Measurements from ENCODE around the gene RPS23. TPM values are rescaled to one million over a fixed set of nuclear protein-coding genes. Genes with fewer than 3 reads are reported as not detected.

Gene RPS23
- total RNA-seq = 1,000 to 10,000 TPM; 2,255 to 4,084 (median 2,405) TPM

DNA sequence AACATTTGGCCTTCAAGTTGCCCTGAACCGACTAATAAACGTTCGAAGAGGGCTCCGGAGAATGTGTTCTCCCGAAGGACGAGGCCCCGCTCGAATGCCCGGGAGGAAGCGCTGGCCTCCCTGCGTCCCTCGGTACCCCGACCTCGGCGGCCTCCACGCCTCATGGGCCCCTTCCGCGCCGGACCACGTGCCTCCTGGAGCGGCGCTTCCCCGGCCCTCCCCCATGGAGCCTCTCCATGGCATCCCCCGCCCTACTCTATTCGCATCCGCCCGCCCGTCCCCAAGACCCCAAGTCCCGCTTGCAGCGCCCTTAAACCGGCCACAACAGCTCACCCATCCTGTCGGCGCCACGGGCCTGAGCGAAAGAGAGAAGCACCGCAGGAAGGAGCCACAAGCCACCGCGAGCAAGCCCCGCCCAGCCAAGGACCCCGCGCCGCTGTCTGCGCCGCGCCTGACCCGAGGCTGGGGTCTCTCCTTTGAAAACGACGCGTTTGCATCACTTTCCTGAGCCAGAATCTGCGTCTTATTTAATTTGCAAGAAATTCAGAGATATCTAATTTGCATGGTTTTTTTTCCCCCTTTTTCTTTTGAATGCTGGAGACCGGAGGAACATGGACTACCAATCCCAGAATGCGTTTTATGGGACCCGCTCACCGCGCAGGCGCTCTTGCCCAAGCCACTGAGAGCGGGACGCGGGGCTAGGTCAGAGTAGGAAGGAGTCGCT lies at the start of gene RPS23:
Gene RPS23, minus strand, starts transcription at position 368 of the 724 bp plus-strand sequence. Its CDS starts 31 bp downstream, at position 337.
- TF ChIP-seq, protein P1, sequence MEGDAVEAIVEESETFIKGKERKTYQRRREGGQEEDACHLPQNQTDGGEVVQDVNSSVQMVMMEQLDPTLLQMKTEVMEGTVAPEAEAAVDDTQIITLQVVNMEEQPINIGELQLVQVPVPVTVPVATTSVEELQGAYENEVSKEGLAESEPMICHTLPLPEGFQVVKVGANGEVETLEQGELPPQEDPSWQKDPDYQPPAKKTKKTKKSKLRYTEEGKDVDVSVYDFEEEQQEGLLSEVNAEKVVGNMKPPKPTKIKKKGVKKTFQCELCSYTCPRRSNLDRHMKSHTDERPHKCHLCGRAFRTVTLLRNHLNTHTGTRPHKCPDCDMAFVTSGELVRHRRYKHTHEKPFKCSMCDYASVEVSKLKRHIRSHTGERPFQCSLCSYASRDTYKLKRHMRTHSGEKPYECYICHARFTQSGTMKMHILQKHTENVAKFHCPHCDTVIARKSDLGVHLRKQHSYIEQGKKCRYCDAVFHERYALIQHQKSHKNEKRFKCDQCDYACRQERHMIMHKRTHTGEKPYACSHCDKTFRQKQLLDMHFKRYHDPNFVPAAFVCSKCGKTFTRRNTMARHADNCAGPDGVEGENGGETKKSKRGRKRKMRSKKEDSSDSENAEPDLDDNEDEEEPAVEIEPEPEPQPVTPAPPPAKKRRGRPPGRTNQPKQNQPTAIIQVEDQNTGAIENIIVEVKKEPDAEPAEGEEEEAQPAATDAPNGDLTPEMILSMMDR (IDR thresholded peaks at IDR 0.05) = peak in 2 of 4 experiments; percentile 10 to 28
- TF ChIP-seq POLR2A (IDR thresholded peaks at IDR 0.05) = peak; percentile 28 to 56
- Histone ChIP-seq H3K9me3 (no peaks in the 10 kb centered on the region), H3K4me3 (peak within 1 kb of the TSS; percentile 80 to 87), H3K4me1 (no peaks in the 10 kb centered on the region), H3K27ac (peak within 1 kb of the TSS; percentile 84 to 90), H3K27me3 (no peaks in the 10 kb centered on the region), H3K36me3 (no peaks in the 10 kb centered on the region)
- intact Hi-C loops (cut with DNase I; ENCODE audit: low total_unique reads) = no loop called here
- DNase-seq = peak; percentile 88 to 89

- no peaks in the 10 kb centered on the region for H3K9me3 ChIP-seq
- no peaks in the 10 kb centered on the region for H3K27me3 ChIP-seq
- no peak overlapping the region for H3K4me3 ChIP-seq
- TF ChIP-seq, protein P1 (IDR thresholded peaks at IDR 0.05) = no peak
- no peak for TF ChIP-seq POLR2A (IDR thresholded peaks at IDR 0.05)
- DNase-seq = no peak
- no peaks in the 10 kb centered on the region for H3K36me3 ChIP-seq
- no peaks in the 10 kb centered on the region for H3K4me1 ChIP-seq
- no peak overlapping the region for H3K27ac ChIP-seq
- intact Hi-C loops (cut with DNase I; ENCODE audit: low total_unique reads) = no loop called here
These were observed 49.8 kb upstream of the RPS23 start for GRCh38 chr5:82327941-82328340.

- H3K27ac ChIP-seq = no peak overlapping the region
- no peaks in the 10 kb centered on the region for H3K36me3 ChIP-seq
- H3K4me1 ChIP-seq = no peaks in the 10 kb centered on the region
- H3K4me3 ChIP-seq = no peak overlapping the region
- H3K9me3 ChIP-seq = no peaks in the 10 kb centered on the region
- intact Hi-C loops (cut with DNase I; ENCODE audit: low total_unique reads) = no loop called here
- TF ChIP-seq, protein P1 (IDR thresholded peaks at IDR 0.05) = no peak
- TF ChIP-seq POLR2A (IDR thresholded peaks at IDR 0.05) = no peak
- no peaks in the 10 kb centered on the region for H3K27me3 ChIP-seq
- DNase-seq = no peak
These were observed 47.8 kb upstream of the RPS23 start for GRCh38 chr5:82325996-82326395.

DNA sequence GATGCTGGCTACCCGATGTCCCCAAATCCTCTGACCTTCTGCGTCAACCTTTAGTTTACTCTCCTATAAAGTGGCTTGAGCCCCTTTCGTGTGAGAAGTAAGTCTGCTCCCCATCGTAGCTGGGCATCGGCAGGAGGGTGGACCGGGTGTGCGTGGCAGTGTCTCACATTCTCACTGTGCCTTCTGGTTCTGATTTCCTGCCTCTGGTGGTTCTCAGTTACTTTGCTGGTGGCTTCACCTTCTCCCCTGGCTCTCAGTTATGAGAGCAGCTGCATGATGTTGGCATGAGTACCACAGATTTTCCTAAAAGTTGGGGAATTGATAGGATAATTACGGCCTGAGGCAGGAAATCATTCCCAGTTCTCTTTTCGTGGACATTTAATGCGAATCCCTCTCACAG lies 47.0 kb upstream of the RPS23 start:
- Histone ChIP-seq H3K9me3 (no peaks in the 10 kb centered on the region), H3K27ac (no peak overlapping the region), H3K4me1 (no peaks in the 10 kb centered on the region), H3K27me3 (no peaks in the 10 kb centered on the region), H3K36me3 (no peaks in the 10 kb centered on the region), H3K4me3 (no peak overlapping the region)
- DNase-seq = no peak
- intact Hi-C loops (cut with DNase I; ENCODE audit: low total_unique reads) = no loop called here
- TF ChIP-seq POLR2A (IDR thresholded peaks at IDR 0.05) = no peak
- TF ChIP-seq, protein P1 (IDR thresholded peaks at IDR 0.05) = no peak

DNA sequence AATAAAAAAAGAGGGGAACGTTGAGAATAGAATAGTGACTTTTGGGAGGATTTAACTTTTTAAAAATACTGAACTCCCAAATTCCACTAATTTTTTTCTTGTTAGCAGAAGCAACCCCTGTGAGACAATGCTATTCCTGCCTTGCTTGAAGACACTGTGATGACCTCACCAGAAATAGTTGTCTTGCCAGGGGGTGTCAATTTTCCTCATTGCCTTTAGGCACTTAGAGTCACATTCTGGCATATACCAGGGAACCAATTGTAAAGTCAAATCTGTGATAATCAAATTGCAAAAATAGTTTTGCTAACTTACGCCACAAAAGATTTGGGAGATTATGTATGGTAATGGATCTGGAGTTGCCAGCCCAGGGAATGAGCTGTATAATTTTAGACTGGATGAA lies 42.8 kb upstream of the RPS23 start:
- no peaks in the 10 kb centered on the region for H3K36me3 ChIP-seq
- H3K27me3 ChIP-seq = no peaks in the 10 kb centered on the region
- DNase-seq = no peak
- H3K4me1 ChIP-seq = no peaks in the 10 kb centered on the region
- H3K9me3 ChIP-seq = no peaks in the 10 kb centered on the region
- no peak overlapping the region for H3K27ac ChIP-seq
- no peak overlapping the region for H3K4me3 ChIP-seq
- intact Hi-C loops (cut with DNase I; ENCODE audit: low total_unique reads) = no loop called here
- no peak for TF ChIP-seq POLR2A (IDR thresholded peaks at IDR 0.05)
- TF ChIP-seq, protein P1 (IDR thresholded peaks at IDR 0.05) = no peak

Data from uterus (tissue), 4 donors.